ENCODE data around the gene ZNF700. TPM values are rescaled to one million over a fixed set of nuclear protein-coding genes. Genes with fewer than 3 reads are reported as not detected.

The ZNF700 gene
- total and polyA plus RNA-seq, 9 of the 15 experiments (the other 6 are each of a cell fraction or from before 2014, with no cell fraction given): 10.3 to 24.7 (median 14.1) TPM

- TF ChIP-seq CTCF (IDR thresholded peaks at IDR 0.05 in 2 of 3, conservative IDR thresholded peaks at IDR 0.05 in 1 of 3; ENCODE audit: insufficient read depth in 2 of 3, low read depth in 1 of 3, low read length in 3 of 3): no peak
- peak; percentile 93 for TF ChIP-seq TRIM28 (IDR thresholded peaks at IDR 0.05)
- no peak for TF ChIP-seq HNRNPL (IDR thresholded peaks at IDR 0.05; ENCODE audit: low read depth, low read length)
- no peak for TF ChIP-seq ZNF695 (CRISPR knock-in tag; IDR thresholded peaks at IDR 0.05)
- TF ChIP-seq RNF2 (IDR thresholded peaks at IDR 0.05): no peak
- no peak for TF ChIP-seq MTA3 (IDR thresholded peaks at IDR 0.05; ENCODE audit: borderline replicate concordance)
- TF ChIP-seq RAD51 (IDR thresholded peaks at IDR 0.05; ENCODE audit: borderline replicate concordance, low read depth): no peak
- no peak for TF ChIP-seq CREM (IDR thresholded peaks at IDR 0.05; ENCODE audit: low read depth)
- TF ChIP-seq JUNB (CRISPR knock-in tag; conservative IDR thresholded peaks at IDR 0.05): no peak
- TF ChIP-seq RBM14 (IDR thresholded peaks at IDR 0.05; ENCODE audit: borderline replicate concordance, insufficient read depth, low read depth, low read length): no peak
- TF ChIP-seq ZKSCAN3 (CRISPR knock-in tag; IDR thresholded peaks at IDR 0.05): no peak
- no peak for TF ChIP-seq NFXL1 (CRISPR knock-in tag; IDR thresholded peaks at IDR 0.05)
- no peak for TF ChIP-seq DEAF1 (CRISPR knock-in tag; IDR thresholded peaks at IDR 0.05)
- TF ChIP-seq ZEB2 (IDR thresholded peaks at IDR 0.05): peak; percentile 48; the same call in 1 of the 2 replicates
- TF ChIP-seq AFF4 (CRISPR knock-in tag; IDR thresholded peaks at IDR 0.05): no peak
- TF ChIP-seq GTF3C2 (IDR thresholded peaks at IDR 0.05; ENCODE audit: borderline replicate concordance, extremely low read depth, insufficient read length): no peak
- no peak for TF ChIP-seq KAT7 (CRISPR knock-in tag; IDR thresholded peaks at IDR 0.05; ENCODE audit: borderline replicate concordance)
- TF ChIP-seq CBX3 (IDR thresholded peaks at IDR 0.05; ENCODE audit: borderline replicate concordance in 1 of 2, low read length in 2 of 2): peak in 1 of 2 experiments; percentile 89; a peak in 1 of 3 replicates
- TF ChIP-seq CREB5 (CRISPR knock-in tag; IDR thresholded peaks at IDR 0.05): no peak
Observed at GRCh38 chr19:11942843-11943108, 17.9 kb downstream of the ZNF700 start (continued).
